ENCODE measurements around the gene PNP. TPM values are rescaled to one million over a fixed set of nuclear protein-coding genes. Genes with fewer than 3 reads are reported as not detected.
"Not testable (repeated sequence)": the region's sequence is repeated elsewhere in the genome, so short reads cannot be mapped to it uniquely, and the experiment has no call there.

PNP gene
- total RNA-seq, 2 donors from 2014 or later, result 17.1 to 34.1 TPM

DNA sequence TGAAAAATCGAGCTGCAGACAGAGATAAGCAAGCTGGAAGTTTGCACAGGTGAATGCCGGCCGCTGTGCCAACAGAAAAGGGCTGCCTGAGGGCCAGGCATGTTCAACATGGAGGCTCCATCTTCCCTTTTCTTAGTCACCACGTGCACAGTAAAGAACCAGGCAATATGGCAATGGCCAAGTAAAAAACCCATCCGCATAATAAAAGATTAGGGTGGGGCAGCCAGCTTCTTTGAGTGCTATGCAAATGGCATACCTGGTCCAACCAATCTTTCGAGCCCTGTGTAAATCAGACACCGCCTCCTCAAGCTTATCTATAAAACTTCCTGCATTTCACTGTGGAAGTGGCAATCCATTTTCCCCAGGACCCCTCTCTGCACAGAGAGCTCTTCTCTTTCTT, 16.7 kb downstream of the PNP start:
- DNase-seq (ENCODE audit: low spot score), result no peak
- intact Hi-C loops (cut with DNase I), result no loop called here

GRCh38 chr14:20486684-20487395, 17.6 kb downstream of the PNP start:
- intact Hi-C loops (cut with DNase I), result no loop called here
- DNase-seq (ENCODE audit: low spot score), result no peak

GRCh38 chr14:20487396-20487725, 18.2 kb downstream of the PNP start:
- intact Hi-C loops (cut with DNase I), result no loop called here
- DNase-seq (ENCODE audit: low spot score), result no peak

GRCh38 chr14:20489093-20489994, 20.1 kb downstream of the PNP start:
- intact Hi-C loops (cut with DNase I), result no loop called here
- DNase-seq (ENCODE audit: low spot score), result no peak

DNA sequence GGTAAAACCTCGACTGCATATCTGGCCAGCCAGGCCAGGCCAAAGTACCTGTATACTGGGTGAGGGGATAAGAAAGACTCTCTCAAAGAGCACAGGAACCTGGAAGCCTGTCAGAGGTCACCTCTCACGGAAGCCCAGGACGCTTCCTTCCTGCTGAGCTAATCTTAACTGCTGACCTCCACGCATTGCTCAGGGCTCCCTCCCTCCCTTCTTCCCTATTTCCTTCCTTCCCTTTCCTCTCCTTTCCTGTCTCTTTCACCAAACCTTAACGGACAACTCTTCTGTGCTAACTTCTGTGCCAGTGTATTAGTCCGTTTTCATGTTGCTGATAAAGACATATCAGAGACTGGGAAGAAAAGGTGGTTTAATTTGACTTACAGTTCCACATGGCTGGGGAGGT, 21.4 kb downstream of the PNP start:
- intact Hi-C loops (cut with DNase I), result no loop called here
- no peak for DNase-seq (ENCODE audit: low spot score)

DNA sequence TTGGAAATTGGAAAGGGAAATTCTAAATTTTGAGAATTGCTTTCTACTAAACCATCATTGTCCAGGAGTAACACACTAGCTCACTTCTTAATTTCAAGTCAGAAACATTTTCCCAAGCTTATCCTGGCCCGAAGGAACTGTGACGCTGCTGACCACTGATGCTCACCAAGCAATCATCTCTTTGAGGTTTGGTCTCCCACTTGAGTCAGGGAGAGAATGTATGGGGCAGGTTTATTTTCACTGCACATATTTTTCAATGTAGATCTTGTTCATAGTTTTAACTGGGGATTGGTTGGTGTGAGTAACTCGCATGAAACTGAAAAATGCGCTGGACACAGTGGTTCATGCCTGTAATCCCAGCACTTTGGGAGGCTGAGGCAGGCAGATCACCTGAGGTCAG, 23.3 kb downstream of the PNP start:
- intact Hi-C loops (cut with DNase I), result no loop called here

DNA sequence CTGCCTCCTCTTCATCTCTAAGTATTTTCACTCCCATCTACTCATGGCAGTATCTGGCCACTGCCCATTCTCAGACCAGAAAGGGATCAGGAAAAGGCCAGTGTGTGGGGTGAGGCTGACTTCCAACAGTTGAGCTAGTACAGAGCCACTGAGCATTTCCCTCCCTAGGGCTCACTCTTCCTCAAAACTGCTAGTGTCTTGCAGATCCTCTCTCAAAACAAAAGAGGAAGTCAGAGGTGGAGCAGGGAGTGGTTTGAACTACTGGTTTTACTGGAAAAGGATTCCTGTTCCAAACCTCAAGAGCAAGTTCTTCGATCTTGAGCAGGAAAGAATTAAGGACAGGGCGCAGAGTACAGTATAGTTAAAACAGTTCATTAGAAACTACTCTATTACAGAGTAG, 24.4 kb downstream of the PNP start:
- intact Hi-C loops (cut with DNase I), result no loop called here
- no peak for DNase-seq (ENCODE audit: low spot score)

More for the DNA sequence above, 23.3 kb downstream of the PNP start:
- no peak for DNase-seq (ENCODE audit: low spot score)

GRCh38 chr14:20494935-20495766, 25.9 kb downstream of the PNP start:
- intact Hi-C loops (cut with DNase I), result no loop called here
- no peak for DNase-seq (ENCODE audit: low spot score)

- intact Hi-C loops (cut with DNase I), result no loop called here
- DNase-seq (ENCODE audit: low spot score), result no peak
Measured at GRCh38 chr14:20498622-20499021, 29.4 kb downstream of the PNP start.

GRCh38 chr14:20499108-20499507, 29.9 kb downstream of the PNP start:
- intact Hi-C loops (cut with DNase I), result no loop called here
- no peak for DNase-seq (ENCODE audit: low spot score)

DNA sequence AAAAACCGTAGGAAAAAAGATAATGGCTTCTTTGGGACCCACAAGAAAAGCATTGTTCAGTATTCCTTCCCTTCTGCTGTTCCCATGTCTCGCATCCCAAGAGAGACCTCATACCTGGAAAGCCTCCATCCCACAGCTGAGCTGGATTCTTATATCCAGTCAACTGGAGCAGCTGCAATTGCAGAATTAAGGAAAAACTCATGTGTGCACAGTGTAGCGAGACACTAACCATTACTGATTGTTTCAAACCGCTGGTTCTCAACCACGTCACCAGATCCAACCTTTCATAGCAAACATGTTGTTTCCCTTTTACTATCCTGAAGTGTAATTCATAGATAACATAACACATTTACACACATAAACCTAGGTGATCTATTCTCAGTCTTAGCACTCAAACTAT, 30.7 kb downstream of the PNP start:
- DNase-seq (ENCODE audit: low spot score), result no peak
- intact Hi-C loops (cut with DNase I), result no loop called here

DNA sequence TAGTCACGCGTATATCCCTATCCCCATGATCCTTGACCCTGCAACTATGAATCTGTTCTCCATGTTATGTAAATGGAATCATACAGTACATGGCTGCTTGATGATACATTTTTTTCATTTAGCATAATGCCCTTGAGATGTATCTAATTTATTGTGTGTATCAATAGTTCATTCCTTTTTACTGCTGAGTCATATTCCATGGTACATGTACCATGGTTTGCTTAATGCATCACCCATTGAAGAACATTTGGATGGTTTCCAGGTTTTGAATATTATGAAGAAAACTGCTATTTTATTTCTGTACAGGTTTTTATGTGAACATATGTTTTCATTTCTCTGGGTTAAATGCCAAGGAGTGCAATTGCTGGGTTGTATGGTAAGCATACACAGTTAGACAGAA, 32.1 kb downstream of the PNP start:
- intact Hi-C loops (cut with DNase I), result no loop called here
- no peak for DNase-seq (ENCODE audit: low spot score)

GRCh38 chr14:20503898-20504297, 34.7 kb downstream of the PNP start:
- DNase-seq (ENCODE audit: low spot score), result no peak
- intact Hi-C loops (cut with DNase I), result no loop called here

- intact Hi-C loops (cut with DNase I); DNase-seq (ENCODE audit: low spot score): not testable (repeated sequence)
Measured at GRCh38 chr14:20506276-20506675, 37.1 kb downstream of the PNP start.

GRCh38 chr14:20506752-20507151, 37.5 kb downstream of the PNP start:
- intact Hi-C loops (cut with DNase I), result loop anchor here in 1 of 2 donors (1.0 kb wide), 1 partner anchor 9 kb away; no protein-coding TSS in a partner anchor

DNA sequence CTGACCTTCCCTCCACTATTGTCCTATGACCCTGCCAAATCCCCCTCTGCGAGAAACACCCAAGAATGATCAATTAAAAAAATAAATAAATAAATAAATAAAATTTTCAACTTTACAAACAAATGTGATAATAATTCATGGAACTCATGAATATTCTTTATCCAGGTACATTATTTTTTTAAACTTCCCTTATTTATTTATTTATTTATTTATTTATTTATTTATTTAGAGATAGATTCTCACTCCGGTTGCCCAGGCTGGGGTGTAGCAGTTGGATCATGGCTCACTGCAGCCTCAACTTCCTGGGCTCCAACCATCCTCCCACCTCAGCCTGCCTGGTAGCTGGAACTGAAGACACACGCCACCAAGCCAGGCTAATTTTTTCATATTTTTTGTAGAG, 38.3 kb downstream of the PNP start:
- DNase-seq (ENCODE audit: low spot score), result not testable (repeated sequence)
- intact Hi-C loops (cut with DNase I), result loop anchor here in 1 of 2 donors (1.0 kb wide), 1 partner anchor 8 kb away; no protein-coding TSS in a partner anchor

More at GRCh38 chr14:20506752-20507151, 37.5 kb downstream of the PNP start:
- DNase-seq (ENCODE audit: low spot score), result not testable (repeated sequence)

- no peak for DNase-seq (ENCODE audit: low spot score)
- intact Hi-C loops (cut with DNase I), result no loop called here
Measured at GRCh38 chr14:20508367-20508766, 39.2 kb downstream of the PNP start.

DNA sequence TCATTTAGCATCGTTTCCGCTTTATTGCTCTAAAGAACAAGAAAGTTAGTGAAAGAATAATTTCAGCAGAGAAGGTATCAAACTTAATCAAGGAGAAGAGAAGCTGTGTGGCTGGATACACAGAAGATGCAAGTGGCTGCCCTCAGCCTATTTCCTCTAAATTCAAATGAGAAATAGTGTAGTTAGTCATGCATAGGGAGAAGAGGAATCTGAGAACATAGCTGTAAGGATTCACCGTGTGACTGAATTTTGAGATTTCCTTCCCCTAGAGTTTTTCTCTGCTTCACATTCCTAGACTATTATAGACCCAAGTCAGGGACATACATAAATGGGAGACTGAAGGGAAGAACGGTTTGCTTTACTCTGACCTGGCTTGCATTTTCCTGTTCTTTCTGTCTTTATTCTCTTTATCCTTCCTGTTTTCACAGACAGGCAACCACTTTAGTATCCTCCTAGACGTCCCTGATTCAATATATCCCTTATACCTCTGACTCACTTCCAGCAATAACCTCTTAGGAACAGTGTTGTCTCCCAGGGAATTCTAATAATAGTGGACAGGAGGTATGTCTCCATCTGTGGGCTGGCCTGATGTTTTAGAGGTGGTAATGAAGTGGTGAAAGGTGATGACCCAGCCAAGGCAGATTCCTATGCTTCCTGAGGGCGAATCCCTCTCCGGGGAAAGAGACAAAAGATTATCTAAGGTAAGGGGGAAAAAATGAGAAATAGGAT, 43.1 kb downstream of the PNP start:
- DNase-seq (ENCODE audit: low spot score), result no peak
- intact Hi-C loops (cut with DNase I), result no loop called here

DNA sequence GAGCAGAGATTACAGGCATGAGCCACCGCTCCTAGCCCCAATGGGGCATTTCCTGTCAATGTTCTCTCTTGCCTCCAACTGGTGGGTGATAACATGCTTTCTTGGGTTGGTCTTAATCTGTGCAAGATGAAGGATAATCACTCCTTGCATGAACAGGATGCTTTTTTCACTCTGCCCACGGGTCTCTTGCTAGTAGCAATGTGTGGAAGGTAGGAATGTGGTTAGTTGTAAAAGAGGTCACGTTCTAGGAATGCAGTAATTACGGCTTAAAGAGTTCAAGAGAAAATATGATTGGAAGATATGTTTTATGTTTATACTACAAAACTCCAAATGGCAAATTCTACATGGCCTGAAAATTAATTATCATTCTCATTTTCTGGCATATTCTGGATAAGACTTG, 46.6 kb downstream of the PNP start:
- DNase-seq (ENCODE audit: low spot score), result no peak
- intact Hi-C loops (cut with DNase I), result loop anchor here in 1 of 2 donors (1.0 kb wide), 1 partner anchor 9 kb away; no protein-coding TSS in a partner anchor

All from posterior vena cava (tissue), 2 donors.